ENCODE data around the gene SKA3. TPM values are rescaled to one million over a fixed set of nuclear protein-coding genes. Genes with fewer than 3 reads are reported as not detected.

Gene SKA3
- total RNA-seq, 1 donor from 2014 or later, result not detected

DNA sequence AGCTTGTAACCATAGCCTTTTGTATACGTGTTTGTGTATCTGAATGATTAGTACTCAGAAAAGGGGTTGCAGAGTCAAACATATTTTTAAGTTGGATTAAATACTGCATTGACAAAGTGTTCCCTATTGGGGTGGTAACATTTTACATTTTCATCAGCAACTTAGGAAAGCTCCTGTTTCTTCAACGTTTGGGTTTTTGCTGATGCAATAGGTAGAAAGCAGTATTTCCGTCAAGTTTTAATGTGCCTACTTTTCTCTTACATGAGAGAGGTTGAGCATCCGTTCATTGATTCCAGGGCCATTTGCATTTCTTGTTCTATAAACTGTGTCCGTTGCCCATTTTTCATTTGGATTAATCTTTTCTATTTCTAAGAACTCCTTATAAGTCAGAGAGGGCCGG is 56.2 kb downstream of the SKA3 start:
- H3K36me3 ChIP-seq, result no peaks in the 10 kb centered on the region
- TF ChIP-seq, protein P1, sequence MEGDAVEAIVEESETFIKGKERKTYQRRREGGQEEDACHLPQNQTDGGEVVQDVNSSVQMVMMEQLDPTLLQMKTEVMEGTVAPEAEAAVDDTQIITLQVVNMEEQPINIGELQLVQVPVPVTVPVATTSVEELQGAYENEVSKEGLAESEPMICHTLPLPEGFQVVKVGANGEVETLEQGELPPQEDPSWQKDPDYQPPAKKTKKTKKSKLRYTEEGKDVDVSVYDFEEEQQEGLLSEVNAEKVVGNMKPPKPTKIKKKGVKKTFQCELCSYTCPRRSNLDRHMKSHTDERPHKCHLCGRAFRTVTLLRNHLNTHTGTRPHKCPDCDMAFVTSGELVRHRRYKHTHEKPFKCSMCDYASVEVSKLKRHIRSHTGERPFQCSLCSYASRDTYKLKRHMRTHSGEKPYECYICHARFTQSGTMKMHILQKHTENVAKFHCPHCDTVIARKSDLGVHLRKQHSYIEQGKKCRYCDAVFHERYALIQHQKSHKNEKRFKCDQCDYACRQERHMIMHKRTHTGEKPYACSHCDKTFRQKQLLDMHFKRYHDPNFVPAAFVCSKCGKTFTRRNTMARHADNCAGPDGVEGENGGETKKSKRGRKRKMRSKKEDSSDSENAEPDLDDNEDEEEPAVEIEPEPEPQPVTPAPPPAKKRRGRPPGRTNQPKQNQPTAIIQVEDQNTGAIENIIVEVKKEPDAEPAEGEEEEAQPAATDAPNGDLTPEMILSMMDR (IDR thresholded peaks at IDR 0.05), result no peak
- no peak overlapping the region for H3K4me3 ChIP-seq
- H3K27ac ChIP-seq, result no peak overlapping the region
- no peaks in the 10 kb centered on the region for H3K9me3 ChIP-seq
- H3K27me3 ChIP-seq, result no peaks in the 10 kb centered on the region
- intact Hi-C loops (cut with DNase I), result no loop called here
- no peaks in the 10 kb centered on the region for H3K4me1 ChIP-seq
- DNase-seq (ENCODE audit: low spot score in 2 of 2), result no peak

DNA sequence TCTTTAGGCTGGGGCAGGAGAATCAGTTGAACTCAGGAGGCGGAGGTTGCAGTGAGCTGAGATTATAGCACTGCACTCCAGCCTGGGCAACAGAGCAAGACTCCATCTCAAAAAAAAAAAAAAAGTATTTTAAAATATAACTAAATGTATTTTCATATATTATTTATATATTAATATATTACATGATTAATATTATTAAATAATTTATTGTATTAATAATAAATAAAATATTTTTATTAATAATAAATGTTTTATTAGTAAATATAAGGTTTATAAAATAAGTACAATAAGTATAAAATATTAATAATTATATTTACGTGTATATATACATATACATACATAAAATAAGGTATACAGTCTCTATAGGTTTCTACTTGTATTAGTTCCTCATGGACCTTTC is 56.8 kb downstream of the SKA3 start:
- Histone ChIP-seq H3K27ac (no peak overlapping the region), H3K27me3 (no peaks in the 10 kb centered on the region), H3K4me1 (no peaks in the 10 kb centered on the region), H3K36me3 (no peaks in the 10 kb centered on the region), H3K4me3 (no peak overlapping the region), H3K9me3 (no peaks in the 10 kb centered on the region)
- TF ChIP-seq, protein P1 (IDR thresholded peaks at IDR 0.05), result no peak
- no peak for DNase-seq (ENCODE audit: low spot score in 2 of 2)
- intact Hi-C loops (cut with DNase I), result loop anchor here (10.0 kb wide), 1 partner anchor 155 kb away; no protein-coding TSS in a partner anchor

DNA sequence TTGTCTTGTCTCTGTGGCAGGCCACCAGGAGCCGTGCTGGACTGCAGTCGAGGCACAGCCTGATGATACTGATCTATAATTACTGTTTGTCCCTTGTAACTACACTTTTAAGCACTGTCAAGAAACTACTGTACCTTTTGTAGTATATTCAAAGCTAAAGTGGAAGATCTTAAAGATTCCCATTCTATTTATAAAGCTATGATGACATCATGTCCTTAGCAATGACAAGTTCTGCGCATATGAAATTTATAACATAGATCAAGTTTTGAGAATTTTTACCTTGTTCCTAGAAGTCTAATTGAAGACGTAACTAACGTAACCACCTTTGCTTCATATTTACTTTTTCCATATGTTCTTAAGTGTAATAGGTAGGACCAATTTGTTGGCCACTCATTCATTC is 58.2 kb downstream of the SKA3 start:
- Histone ChIP-seq H3K4me3 (no peak overlapping the region), H3K4me1 (no peaks in the 10 kb centered on the region), H3K27ac (no peak overlapping the region), H3K36me3 (no peaks in the 10 kb centered on the region), H3K9me3 (no peaks in the 10 kb centered on the region), H3K27me3 (no peaks in the 10 kb centered on the region)
- TF ChIP-seq, protein P1 (IDR thresholded peaks at IDR 0.05), result no peak
- intact Hi-C loops (cut with DNase I), result loop anchor here (10.0 kb wide), 1 partner anchor 153 kb away; no protein-coding TSS in a partner anchor
- DNase-seq (ENCODE audit: low spot score in 2 of 2), result no peak

DNA sequence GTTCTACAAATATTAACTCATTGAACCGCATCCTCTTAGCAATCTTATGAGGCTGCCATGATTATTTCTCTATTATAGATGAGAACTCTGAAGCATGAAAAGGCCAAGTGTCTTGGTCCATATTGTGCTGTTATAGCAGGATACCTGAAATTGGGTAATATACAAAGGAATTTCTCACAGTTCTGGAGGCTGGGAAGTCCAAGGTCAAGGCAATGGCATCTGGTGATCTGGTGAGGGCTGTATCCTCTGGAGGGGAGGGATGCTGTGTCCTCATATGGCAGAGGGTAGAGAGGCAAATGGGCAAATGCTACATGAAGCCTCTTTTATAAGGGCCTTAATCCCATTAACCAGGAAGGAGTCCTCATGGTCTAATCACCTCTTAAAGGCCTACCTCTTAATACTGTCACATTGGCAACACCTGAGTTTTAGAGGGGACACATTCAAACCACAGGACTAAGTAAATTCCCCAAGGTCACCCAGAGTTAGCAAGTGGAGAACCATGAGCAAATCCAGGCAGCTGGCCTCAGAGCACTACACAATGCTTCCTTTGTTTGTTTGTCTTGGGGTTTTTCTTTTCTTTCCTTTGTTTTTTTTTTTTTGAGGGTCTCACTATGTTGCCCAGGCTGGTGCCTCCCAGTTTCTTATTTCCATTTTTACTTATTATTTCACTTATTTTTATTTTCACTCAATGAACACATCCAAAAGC is 59.1 kb downstream of the SKA3 start:
- intact Hi-C loops (cut with DNase I), result loop anchor here (10.0 kb wide), 1 partner anchor 152 kb away; no protein-coding TSS in a partner anchor
- DNase-seq (ENCODE audit: low spot score in 2 of 2), result no peak
- Histone ChIP-seq H3K9me3 (no peaks in the 10 kb centered on the region), H3K36me3 (no peaks in the 10 kb centered on the region), H3K27me3 (no peaks in the 10 kb centered on the region), H3K27ac (no peak overlapping the region), H3K4me1 (no peaks in the 10 kb centered on the region), H3K4me3 (no peak overlapping the region)
- TF ChIP-seq, protein P1 (IDR thresholded peaks at IDR 0.05), result no peak

DNA sequence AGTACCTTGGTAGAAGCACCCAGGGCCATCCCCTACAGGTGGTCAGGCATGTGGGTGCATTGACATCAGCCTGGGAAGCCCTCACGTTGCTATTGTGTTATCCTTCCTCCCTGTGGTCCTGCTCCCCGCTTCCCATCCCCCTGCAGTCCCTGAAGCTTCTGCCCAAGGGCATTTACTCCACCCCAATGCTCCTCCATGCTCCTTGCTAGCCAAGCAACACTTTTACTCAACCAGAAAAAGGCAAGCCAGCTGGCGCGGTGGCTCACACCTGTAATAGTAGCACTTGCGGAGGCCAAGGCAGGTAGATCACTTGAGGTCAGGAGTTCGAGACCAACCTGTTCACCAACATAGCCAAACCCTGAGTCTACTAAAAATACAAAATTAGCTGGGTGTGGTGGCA is 60.2 kb downstream of the SKA3 start:
- intact Hi-C loops (cut with DNase I), result loop anchor here (10.0 kb wide), 1 partner anchor 151 kb away; no protein-coding TSS in a partner anchor
- no peaks in the 10 kb centered on the region for H3K36me3 ChIP-seq
- TF ChIP-seq, protein P1 (IDR thresholded peaks at IDR 0.05), result no peak
- no peaks in the 10 kb centered on the region for H3K27me3 ChIP-seq
- no peak overlapping the region for H3K27ac ChIP-seq
- H3K9me3 ChIP-seq, result no peaks in the 10 kb centered on the region
- H3K4me1 ChIP-seq, result no peaks in the 10 kb centered on the region
- no peak for DNase-seq (ENCODE audit: low spot score in 2 of 2)
- no peak overlapping the region for H3K4me3 ChIP-seq
